H9 (cell line): ENCODE results near the gene NDST1. TPM values are rescaled to one million over a fixed set of nuclear protein-coding genes. Genes with fewer than 3 reads are reported as not detected.

ENCODE experiments used
- DNase-seq: peaks from one replicate; pipeline ENCODE4 v3.0.0-alpha.2; 2017
- H2AFZ ChIP-seq: one replicate; pipeline ENCODE4 v1.6.1; 2013; ENCODE audit warnings: mild to moderate bottlenecking, low read length, control low read depth, moderate library complexity
- H2AK5ac ChIP-seq: 2 replicates; pipeline ENCODE4 v1.6.1; 2013; ENCODE audit warnings: low read length, control low read depth, mixed read lengths; ENCODE audit not compliant: insufficient read length
- H2BK120ac ChIP-seq: one replicate; pipeline ENCODE4 v1.6.1; 2013; ENCODE audit warnings: low read depth, mild to moderate bottlenecking, low read length, control low read depth, inconsistent platforms; ENCODE audit not compliant: poor library complexity, severe bottlenecking
- H2BK12ac ChIP-seq: 2 replicates; pipeline ENCODE4 v1.6.1; 2013; ENCODE audit warnings: low read length, control low read depth, mixed read lengths, low read depth; ENCODE audit not compliant: insufficient read length
- H2BK15ac ChIP-seq: 2 replicates; pipeline ENCODE4 v1.6.1; 2013; ENCODE audit warnings: low read depth, low read length, control low read depth
- H2BK20ac ChIP-seq: one replicate; pipeline ENCODE4 v1.6.1; 2013; ENCODE audit warnings: low read depth, mild to moderate bottlenecking, low read length, control low read depth, inconsistent platforms; ENCODE audit not compliant: poor library complexity, severe bottlenecking
- H2BK5ac ChIP-seq: 2 replicates; pipeline ENCODE4 v1.6.1; 2013; ENCODE audit warnings: low read length, control low read depth, mixed read lengths; ENCODE audit not compliant: insufficient read length
- H3K14ac ChIP-seq: 2 replicates; pipeline ENCODE4 v1.6.1; 2013; ENCODE audit warnings: low read length, control low read depth; ENCODE audit not compliant: insufficient read depth
- H3K18ac ChIP-seq: 2 replicates; pipeline ENCODE4 v1.6.1; 2013; ENCODE audit warnings: low read depth, mild to moderate bottlenecking, mixed read lengths, low read length, control low read depth; ENCODE audit not compliant: insufficient read length
- H3K23ac ChIP-seq: 2 replicates; pipeline ENCODE4 v1.6.1; 2013; ENCODE audit warnings: low read length, control low read depth, mixed read lengths, low read depth; ENCODE audit not compliant: insufficient read length
- H3K23me2 ChIP-seq: 2 replicates; pipeline ENCODE4 v1.6.1; 2013; ENCODE audit warnings: low read depth, mild to moderate bottlenecking, mixed read lengths, low read length, control low read depth; ENCODE audit not compliant: insufficient read length, poor library complexity, severe bottlenecking
- H3K27ac ChIP-seq: 2 replicates; pipeline ENCODE4 v1.5.1; 2013; ENCODE audit warnings: low read length, control low read depth, mixed read lengths, low read depth; ENCODE audit not compliant: insufficient read length
- H3K27me3 ChIP-seq: 2 replicates; pipeline ENCODE4 v1.6.1; 2013; ENCODE audit warnings: low read length, control low read depth, inconsistent platforms; ENCODE audit not compliant: insufficient read depth
- H3K4ac ChIP-seq: 2 replicates; pipeline ENCODE4 v1.6.1; 2013; ENCODE audit warnings: low read depth, mild to moderate bottlenecking, control low read depth, inconsistent platforms, low read length, moderate library complexity
- H3K4me1 ChIP-seq: 2 replicates; pipeline ENCODE4 v1.6.1; 2013; ENCODE audit warnings: low read length, control low read depth, inconsistent platforms; ENCODE audit not compliant: insufficient read depth
- H3K4me2 ChIP-seq: 2 replicates; pipeline ENCODE4 v1.6.1; 2013; ENCODE audit warnings: low read length, control low read depth, mixed read lengths; ENCODE audit not compliant: insufficient read length, insufficient read depth
- H3K56ac ChIP-seq: 2 replicates; pipeline ENCODE4 v1.6.1; 2013; ENCODE audit warnings: low read depth, mild to moderate bottlenecking, mixed read lengths, low read length, control low read depth; ENCODE audit not compliant: insufficient read length
- H3K79me1 ChIP-seq: 2 replicates; pipeline ENCODE4 v1.6.1; 2013; ENCODE audit warnings: low read depth, mild to moderate bottlenecking, moderate library complexity, low read length, control low read depth, inconsistent platforms; ENCODE audit not compliant: insufficient read depth, poor library complexity, severe bottlenecking
- H3K79me2 ChIP-seq: 2 replicates; pipeline ENCODE4 v1.6.1; 2013; ENCODE audit warnings: low read length, control low read depth, inconsistent platforms; ENCODE audit not compliant: insufficient read depth
- H3K9ac ChIP-seq: 2 replicates; pipeline ENCODE4 v1.6.1; 2013; ENCODE audit warnings: low read length, control low read depth, mixed read lengths; ENCODE audit not compliant: insufficient read length; ENCODE audit errors: extremely low read depth
- H3K9me3 ChIP-seq: one replicate; pipeline ENCODE4 v1.6.1; 2013; ENCODE audit warnings: low read depth, low read length, inconsistent platforms; ENCODE audit not compliant: control insufficient read depth
- H3T11ph ChIP-seq: one replicate; pipeline ENCODE4 v1.6.1; 2013; ENCODE audit warnings: mild to moderate bottlenecking, low read length, control low read depth, inconsistent platforms
- H4K20me1 ChIP-seq: one replicate; pipeline ENCODE4 v1.6.1; 2013; ENCODE audit not compliant: control insufficient read depth, insufficient read length, insufficient read depth
- H4K5ac ChIP-seq: 2 replicates; pipeline ENCODE4 v1.6.1; 2013; ENCODE audit warnings: low read depth, mild to moderate bottlenecking, mixed read lengths, low read length, control low read depth; ENCODE audit not compliant: insufficient read length
- H4K8ac ChIP-seq: replicated peaks from 2 replicates; pipeline ENCODE4 v1.6.1; 2013; ENCODE audit warnings: low read length, control low read depth, mixed read lengths, low read depth; ENCODE audit not compliant: insufficient read length
- H4K91ac ChIP-seq: 2 replicates; pipeline ENCODE4 v1.6.1; 2013; ENCODE audit warnings: low read depth, mild to moderate bottlenecking, moderate library complexity, mixed read lengths, low read length, control low read depth; ENCODE audit not compliant: insufficient read length
- H3K27ac Mint-ChIP-seq, 3 experiments: 2 replicates in 2 of 3; 3 replicates in 1 of 3; pipeline ENCODE4 v1.8.0; 2020 to 2021; ENCODE audit warnings: mixed read lengths in 3 of 3, mild to moderate bottlenecking in 1 of 3, moderate library complexity in 1 of 3
- H3K27me3 Mint-ChIP-seq: 2 replicates; pipeline ENCODE4 v1.8.0; 2021; ENCODE audit warnings: low read depth, mild to moderate bottlenecking, moderate library complexity, mixed read lengths
- H3K36me3 Mint-ChIP-seq, 3 experiments: 2 replicates in 2 of 3; 3 replicates in 1 of 3; pipeline ENCODE4 v1.8.0; 2020 to 2021; ENCODE audit warnings: low read depth in 3 of 3, mixed read lengths in 3 of 3; ENCODE audit not compliant: insufficient read depth in 1 of 3
- H3K4me1 Mint-ChIP-seq, 2 experiments: 2 replicates each; pipeline ENCODE4 v1.8.0; 2020; ENCODE audit warnings: mixed read lengths in 2 of 2
- H3K4me3 Mint-ChIP-seq, 2 experiments: 2 replicates in 1 of 2; 3 replicates in 1 of 2; pipeline ENCODE4 v1.8.0; 2020 to 2021; ENCODE audit warnings: mild to moderate bottlenecking in 2 of 2, mixed read lengths in 2 of 2, moderate library complexity in 1 of 2
- H3K9me3 Mint-ChIP-seq, 2 experiments: 2 replicates in 1 of 2; 3 replicates in 1 of 2; pipeline ENCODE4 v1.8.0; 2020; ENCODE audit warnings: mild to moderate bottlenecking in 2 of 2, mixed read lengths in 2 of 2, moderate library complexity in 1 of 2
- WGBS: extraction: QIAGEN DNeasy Blood & Tissue Kit; methylation state at CpG from one replicate; pipeline ENCODE4 v1.1.7; 2013; ENCODE audit warnings: missing lambda C conversion rate, low lambda C conversion rate, mixed read lengths; ENCODE audit not compliant: insufficient read length; ENCODE audit errors: extremely low coverage; 5-methylcytosine and 5-hydroxymethylcytosine counted together
- total RNA-seq: library from RNA; stranded (reverse); gene quantifications from 2 replicates; pipeline ENCODE4 v1.2.1, GENCODE V29; 2021
- TF ChIP-seq, protein P1 (sequence below): fragments of 200-600 bp; sonication (generic); conservative IDR thresholded peaks from 3 replicates; pipeline ENCODE4 v1.8.0; 2021; ENCODE audit warnings: antibody characterized with exemption, mild to moderate bottlenecking

The NDST1 gene
- total RNA-seq, 1 experiment from 2014 or later: 65.5 TPM

DNA sequence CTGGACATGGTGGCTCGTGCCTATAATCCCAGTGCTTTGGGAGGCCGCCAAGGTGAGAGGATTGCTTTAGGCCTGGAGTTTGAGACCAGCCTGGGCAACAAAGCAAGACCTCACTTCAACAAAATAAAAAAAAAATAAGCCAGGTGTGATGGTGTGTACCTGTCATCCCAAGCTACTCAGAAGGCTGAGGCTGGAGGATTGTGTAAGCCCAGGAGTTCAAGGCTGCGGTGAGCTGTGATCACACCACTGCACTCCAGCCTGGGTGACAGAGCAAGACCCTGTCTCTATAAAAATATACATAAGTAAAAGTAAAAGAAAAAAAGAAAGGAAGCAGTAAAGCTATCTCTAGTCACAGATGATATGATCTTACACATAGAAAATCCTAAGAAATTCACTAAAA, 73.0 kb downstream of the NDST1 start:
- no peaks in the 10 kb centered on the region for H3K79me1 ChIP-seq
- no peaks in the 10 kb centered on the region for H3K23me2 ChIP-seq
- no peak overlapping the region for H3K18ac ChIP-seq
- H2BK120ac ChIP-seq: no peak overlapping the region
- WGBS: no CpG with 5 or more reads among the region's 3 CpGs
- no peak overlapping the region for H2BK20ac ChIP-seq
- H2BK5ac ChIP-seq: no peak overlapping the region
- H4K5ac ChIP-seq: no peak overlapping the region
- Mint-ChIP-seq H3K4me1 (peaks cover 8 to 11% of the 10 kb centered on the region in 2 experiments), H3K9me3 (no peaks in the 10 kb centered on the region), H3K27me3 (peaks cover 2% of the 10 kb centered on the region), H3K36me3 (no peaks in the 10 kb centered on the region), H3K27ac (no peak overlapping the region), H3K4me3 (no peak overlapping the region)
- no peak overlapping the region for H3K9ac ChIP-seq
- H2BK12ac ChIP-seq: no peak overlapping the region
- no peak overlapping the region for H3T11ph ChIP-seq
- no peak overlapping the region for H2BK15ac ChIP-seq
- no peak overlapping the region for H3K4me2 ChIP-seq
- H3K23ac ChIP-seq: no peak overlapping the region
- no peak overlapping the region for H3K4ac ChIP-seq
- H3K27me3 ChIP-seq: no peaks in the 10 kb centered on the region
- H3K14ac ChIP-seq: no peak overlapping the region
- no peaks in the 10 kb centered on the region for H3K4me1 ChIP-seq
- H3K9me3 ChIP-seq: no peaks in the 10 kb centered on the region
- no peaks in the 10 kb centered on the region for H3K79me2 ChIP-seq
- no peak overlapping the region for H3K27ac ChIP-seq
- DNase-seq: no peak
- no peak overlapping the region for H4K91ac ChIP-seq
- TF ChIP-seq, protein P1, sequence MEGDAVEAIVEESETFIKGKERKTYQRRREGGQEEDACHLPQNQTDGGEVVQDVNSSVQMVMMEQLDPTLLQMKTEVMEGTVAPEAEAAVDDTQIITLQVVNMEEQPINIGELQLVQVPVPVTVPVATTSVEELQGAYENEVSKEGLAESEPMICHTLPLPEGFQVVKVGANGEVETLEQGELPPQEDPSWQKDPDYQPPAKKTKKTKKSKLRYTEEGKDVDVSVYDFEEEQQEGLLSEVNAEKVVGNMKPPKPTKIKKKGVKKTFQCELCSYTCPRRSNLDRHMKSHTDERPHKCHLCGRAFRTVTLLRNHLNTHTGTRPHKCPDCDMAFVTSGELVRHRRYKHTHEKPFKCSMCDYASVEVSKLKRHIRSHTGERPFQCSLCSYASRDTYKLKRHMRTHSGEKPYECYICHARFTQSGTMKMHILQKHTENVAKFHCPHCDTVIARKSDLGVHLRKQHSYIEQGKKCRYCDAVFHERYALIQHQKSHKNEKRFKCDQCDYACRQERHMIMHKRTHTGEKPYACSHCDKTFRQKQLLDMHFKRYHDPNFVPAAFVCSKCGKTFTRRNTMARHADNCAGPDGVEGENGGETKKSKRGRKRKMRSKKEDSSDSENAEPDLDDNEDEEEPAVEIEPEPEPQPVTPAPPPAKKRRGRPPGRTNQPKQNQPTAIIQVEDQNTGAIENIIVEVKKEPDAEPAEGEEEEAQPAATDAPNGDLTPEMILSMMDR: no peak
- no peak overlapping the region for H2AFZ ChIP-seq
- H3K56ac ChIP-seq: no peak overlapping the region
- peaks cover 4% of the 10 kb centered on the region for H4K20me1 ChIP-seq
- no peak overlapping the region for H2AK5ac ChIP-seq
- H4K8ac ChIP-seq: no peak overlapping the region
